Esophagus squamous epithelium (tissue), 4 donors: Measurements from ENCODE around the gene LAGE3.

Experiments used
- POLR2A ChIP-seq, 4 donors: fragments of 450-650 bp; IDR thresholded peaks; one replicate each; pipeline ENCODE4 v1.6.1; 2017; ENCODE audit warnings: antibody characterized with exemption in 4 of 4, mild to moderate bottlenecking in 4 of 4, moderate library complexity in 3 of 4
- TF ChIP-seq, protein P1 (sequence below), 6 experiments: fragments of 450-650 bp in 4 of 6; fragments of 200-600 bp in 2 of 6; sonication (generic) in 2 of 6; IDR thresholded peaks; one replicate each; pipeline ENCODE4 v1.5.1; 2016 to 2019; ENCODE audit warnings: antibody characterized with exemption in 6 of 6, mild to moderate bottlenecking in 4 of 6, moderate library complexity in 4 of 6

DNA sequence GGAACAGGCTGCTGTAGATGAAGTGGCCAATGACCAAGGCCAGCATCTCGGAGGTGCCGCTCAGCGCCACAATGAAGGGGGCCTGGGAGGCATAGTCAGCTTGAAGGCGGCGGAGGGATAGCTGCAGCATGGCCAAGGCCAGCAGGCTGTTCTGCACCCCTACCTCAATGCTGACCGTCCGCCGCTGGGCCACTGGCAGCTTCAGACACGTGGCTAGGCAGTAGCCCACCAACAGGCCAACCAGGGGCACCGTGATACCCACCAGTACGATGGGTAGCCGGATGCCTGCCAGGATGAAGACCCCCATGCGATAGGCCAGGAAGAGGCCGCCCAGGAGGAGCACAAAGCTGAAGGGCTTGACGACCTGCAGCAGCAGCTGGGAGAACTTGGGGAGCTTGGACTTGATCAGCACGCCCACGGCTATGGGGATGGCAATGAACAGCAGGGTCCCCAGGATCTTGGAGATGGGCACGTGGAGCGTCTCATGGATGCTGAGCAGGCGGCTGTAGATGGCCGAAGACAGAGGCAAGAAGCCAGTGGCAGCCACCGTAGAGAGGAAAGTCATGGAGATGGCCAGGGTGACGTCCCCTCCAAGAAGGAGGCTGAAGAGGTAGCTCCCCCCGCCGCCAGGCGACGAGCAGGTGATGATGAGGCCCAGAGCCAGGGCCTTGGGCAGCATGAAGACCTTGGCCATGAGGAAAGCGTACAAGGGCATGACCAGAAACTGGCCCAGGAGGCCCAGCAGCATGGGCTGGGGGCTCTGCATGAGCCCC lies 8.6 kb upstream of the LAGE3 start:
- no peak for TF ChIP-seq POLR2A (IDR thresholded peaks at IDR 0.05)
- TF ChIP-seq, protein P1, sequence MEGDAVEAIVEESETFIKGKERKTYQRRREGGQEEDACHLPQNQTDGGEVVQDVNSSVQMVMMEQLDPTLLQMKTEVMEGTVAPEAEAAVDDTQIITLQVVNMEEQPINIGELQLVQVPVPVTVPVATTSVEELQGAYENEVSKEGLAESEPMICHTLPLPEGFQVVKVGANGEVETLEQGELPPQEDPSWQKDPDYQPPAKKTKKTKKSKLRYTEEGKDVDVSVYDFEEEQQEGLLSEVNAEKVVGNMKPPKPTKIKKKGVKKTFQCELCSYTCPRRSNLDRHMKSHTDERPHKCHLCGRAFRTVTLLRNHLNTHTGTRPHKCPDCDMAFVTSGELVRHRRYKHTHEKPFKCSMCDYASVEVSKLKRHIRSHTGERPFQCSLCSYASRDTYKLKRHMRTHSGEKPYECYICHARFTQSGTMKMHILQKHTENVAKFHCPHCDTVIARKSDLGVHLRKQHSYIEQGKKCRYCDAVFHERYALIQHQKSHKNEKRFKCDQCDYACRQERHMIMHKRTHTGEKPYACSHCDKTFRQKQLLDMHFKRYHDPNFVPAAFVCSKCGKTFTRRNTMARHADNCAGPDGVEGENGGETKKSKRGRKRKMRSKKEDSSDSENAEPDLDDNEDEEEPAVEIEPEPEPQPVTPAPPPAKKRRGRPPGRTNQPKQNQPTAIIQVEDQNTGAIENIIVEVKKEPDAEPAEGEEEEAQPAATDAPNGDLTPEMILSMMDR (IDR thresholded peaks at IDR 0.05), result no peak
